NCI-H2107 treated with DMSO at 0.1 percent for 48 hours (cell line): Measurements from ENCODE around the gene HERC3.

ENCODE experiments used
- DNase-seq: peaks from one replicate; lab custom pipeline; 2025; ENCODE audit not compliant: unreplicated experiment; lab: John Stamatoyannopoulos, UW

Gene HERC3

DNA sequence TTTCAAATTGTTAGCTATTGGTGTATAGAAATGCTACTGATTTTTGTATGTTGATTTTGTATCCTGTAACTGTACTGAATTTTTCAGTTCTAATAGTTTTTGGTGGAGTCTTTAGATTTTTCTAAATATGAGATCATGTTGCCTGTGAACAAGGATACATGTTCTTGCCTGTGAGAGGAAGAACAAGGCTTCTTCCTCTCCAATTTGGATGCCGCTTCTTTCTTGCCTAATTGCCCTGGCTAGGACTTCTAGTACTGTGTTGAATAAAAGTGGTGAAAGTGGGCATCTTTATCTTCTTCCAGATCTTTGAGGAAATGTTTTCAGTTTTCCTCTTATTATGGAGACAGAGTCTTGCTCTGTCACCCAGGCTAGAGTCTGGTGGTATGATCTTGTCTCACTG lies 121.5 kb downstream of the HERC3 start:
- DNase-seq, result no peak

- no peak for DNase-seq
Observed at GRCh38 chr4:88718098-88718497, 125.8 kb downstream of the HERC3 start.

- no peak for DNase-seq
Observed at GRCh38 chr4:88719381-88719780, 127.1 kb downstream of the HERC3 start.

DNA sequence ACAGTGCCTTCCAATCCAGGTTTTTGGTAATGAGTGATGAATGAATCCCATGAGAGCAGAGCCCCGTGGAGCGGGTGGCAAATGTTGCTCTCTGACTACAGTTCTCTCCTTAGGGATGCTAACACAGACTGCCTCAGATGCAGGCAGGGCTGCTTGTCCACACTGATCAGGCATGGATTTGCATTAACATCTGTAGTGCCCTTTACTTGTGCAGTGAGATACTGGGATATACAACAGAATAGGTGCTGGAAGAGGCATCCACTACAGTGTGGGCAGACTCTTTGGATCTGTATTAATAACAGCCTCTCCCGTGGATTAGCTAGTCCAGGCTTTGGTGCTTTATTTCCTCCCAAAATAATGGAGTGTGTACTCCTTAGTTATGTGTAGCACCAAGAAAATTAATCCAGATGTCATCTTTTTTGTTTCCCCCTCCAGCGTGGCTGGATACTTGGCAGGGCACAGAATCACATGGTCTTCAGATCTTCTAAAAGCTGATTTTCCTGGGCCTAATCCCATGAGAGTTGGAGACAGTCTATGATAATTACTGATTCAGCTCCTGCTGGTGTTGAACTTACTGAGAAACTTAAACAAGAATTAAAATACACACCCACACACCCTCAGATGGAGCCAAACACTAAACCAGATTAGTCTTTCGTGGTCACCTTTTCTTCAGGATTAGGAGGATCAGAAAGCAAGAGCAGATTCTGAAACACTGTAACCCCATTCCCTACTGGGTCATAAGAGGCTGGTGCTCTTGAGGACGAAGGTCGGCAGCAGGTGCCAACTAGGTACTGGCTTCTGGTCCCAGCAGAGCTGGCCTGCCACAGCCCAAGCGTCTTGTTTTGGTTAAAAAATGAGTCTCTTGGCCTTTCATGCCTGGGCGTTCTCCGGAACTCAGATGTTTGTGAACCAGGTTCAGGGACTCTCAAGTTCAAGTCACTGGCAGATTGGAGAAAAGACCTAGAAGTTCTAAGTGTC lies 128.5 kb downstream of the HERC3 start:
- no peak for DNase-seq

DNA sequence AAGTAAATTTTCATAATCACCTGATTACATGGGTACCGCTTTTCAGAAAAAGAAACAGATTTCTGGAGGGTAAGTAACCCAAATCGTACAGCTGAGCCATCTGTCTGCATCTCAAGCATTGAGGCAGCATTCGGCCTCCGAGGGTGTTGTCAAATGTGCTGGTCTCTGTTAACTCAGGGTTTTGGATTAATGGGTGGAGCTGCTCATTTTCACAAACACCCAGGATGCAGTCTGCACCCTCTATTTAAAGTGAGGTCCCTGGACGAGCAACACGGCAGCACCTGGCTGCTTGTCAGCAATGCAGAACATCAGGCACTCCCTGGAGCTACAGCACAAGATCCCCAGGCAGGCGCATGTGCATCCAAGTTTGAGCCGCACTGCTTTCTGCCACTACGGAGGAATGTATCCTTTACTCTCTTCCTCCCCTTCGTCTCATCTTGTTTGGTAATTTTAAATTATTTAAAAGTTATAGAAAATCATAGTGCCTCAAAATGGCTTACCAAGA lies 130.0 kb downstream of the HERC3 start:
- DNase-seq, result no peak

- DNase-seq, result no peak
Observed at GRCh38 chr4:88722828-88723227, 130.5 kb downstream of the HERC3 start.

DNA sequence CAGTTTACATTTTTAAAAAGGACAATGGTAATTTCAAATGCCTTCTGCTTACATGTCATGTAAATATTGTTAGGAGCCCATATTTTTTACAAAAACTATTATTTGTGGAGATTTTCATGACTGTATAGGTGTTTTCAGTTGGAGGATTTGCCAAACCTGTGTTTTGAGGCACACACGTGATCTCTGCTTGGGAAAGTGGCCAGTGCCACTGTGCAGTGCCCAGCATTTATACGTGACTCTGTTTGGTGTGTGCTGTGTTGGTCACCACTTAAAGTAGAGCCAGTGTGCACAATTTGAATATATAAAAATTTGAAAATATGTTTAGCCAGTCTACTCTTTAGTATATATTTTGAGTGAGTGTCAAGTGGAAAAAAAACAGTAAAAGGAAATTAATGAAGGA lies 132.1 kb downstream of the HERC3 start:
- no peak for DNase-seq

DNA sequence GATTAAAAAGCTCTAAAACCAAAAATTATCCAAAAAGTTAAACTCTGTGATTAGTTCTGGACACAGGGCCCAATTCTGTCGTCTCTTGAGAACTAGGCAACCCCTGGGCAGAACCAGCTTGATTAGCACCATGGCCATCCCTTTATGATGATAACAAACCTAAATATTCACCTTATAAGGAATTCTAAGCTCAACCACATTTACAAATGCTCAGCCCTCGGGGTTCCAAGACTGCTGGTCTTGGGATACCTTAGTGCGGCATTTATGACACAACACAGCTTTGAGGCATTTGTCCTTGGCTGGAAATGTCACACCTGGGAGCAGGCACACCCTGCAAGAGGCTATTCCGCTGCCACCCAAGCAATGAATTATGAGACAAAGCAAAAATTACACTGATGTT lies 132.9 kb downstream of the HERC3 start:
- DNase-seq, result no peak

DNA sequence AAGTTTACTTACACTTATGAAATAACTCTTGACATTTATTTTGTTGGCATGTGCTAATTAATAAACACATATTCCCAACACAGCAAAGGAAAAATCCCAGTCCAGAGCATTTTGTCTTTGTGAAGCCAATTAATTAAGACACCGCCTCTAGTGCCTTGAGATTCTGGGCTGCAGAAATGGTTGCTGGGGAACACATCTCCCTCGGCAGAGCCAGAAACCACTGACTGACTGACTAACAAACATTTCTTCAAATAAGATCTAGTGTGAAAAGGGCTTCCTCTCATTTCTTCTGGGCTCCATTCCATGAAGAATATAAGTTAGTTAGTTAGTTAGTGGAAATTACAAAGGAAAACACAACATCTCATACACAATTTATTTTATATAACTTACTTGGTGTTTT lies 133.7 kb downstream of the HERC3 start:
- DNase-seq, result no peak

- DNase-seq, result no peak
Observed at GRCh38 chr4:88728146-88728545, 135.9 kb downstream of the HERC3 start.

DNA sequence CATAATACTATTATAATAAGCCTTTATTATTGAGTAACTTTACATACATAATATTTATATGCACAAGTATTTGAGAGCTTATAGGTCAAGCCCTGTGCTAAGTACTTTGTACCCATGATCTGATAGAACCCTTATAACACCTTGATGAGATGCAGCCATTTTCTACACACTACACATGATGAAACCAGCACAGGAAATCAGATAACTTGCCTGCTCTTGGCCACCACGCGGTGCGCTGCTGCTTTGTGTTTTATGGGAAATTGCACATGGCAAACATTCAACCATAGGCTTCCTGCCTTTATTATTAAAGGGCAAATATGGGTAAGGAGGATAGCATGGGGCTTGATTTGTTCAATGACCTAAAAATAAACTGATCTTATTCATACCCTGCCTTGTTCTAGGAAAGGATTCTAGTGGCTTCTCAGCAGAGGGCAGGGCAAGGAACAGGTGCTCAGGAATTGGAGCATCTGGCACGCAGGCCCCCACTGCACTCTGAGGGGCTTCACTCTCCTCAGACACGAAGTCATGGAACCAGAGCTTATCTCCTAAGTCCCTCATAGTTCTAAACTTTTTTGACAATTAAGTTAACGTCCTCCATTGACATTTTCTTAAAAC lies 137.0 kb downstream of the HERC3 start:
- DNase-seq, result no peak

DNA sequence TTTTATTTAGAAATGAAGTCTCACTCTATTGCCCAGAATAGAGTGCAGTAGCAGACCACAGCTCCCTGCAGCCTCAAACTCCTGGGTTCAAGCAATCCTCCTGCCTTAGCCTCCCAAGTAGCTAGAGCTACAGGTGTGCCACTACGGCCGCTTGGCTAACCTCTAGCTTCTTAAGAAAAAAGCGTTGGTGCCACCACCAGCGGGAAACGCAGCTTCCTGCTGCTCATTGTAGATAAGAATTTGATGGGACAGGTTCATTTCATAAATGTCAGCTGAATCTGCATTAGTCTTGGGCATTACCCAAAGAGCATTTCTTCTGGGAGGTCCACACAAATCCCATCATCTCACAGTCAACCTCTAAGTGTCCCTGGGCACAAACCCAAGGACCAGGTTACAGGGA lies 138.5 kb downstream of the HERC3 start:
- DNase-seq, result no peak

- DNase-seq, result no peak
Observed at GRCh38 chr4:88731381-88731780, 139.1 kb downstream of the HERC3 start.

DNA sequence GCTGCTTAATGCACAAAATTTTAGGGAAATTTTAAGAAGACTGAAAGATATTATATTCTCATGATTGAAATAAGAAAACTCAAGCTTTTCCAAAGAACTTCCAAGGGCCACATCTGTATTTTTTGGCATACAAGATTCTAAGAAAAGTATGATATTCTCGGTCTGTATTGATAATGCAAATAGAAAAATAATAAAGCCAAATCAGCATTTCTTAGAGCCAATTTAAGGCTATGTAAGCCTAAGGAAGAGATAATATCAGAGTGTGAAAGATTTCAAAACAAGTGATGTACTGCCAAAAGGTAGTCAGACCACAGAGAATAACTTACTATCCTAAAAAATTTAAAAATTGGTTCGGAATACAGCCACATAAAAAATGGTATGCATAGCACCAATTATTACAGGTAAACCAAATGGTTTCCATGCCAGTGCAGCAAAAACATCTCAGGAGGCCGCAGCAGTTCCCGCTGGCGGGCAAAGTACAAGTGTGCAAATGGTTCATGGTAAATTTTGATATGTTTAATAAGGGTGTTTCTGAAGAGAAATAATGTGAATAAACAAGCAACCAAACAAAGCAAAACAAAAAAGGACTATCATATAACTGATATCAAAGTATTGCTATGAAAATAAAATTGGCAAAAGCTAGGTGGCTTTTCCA lies 140.6 kb downstream of the HERC3 start:
- no peak for DNase-seq

GRCh38 chr4:88734403-88734949 lies 142.2 kb downstream of the HERC3 start:
- no peak for DNase-seq

GRCh38 chr4:88735564-88735963 lies 143.3 kb downstream of the HERC3 start:
- no peak for DNase-seq

DNA sequence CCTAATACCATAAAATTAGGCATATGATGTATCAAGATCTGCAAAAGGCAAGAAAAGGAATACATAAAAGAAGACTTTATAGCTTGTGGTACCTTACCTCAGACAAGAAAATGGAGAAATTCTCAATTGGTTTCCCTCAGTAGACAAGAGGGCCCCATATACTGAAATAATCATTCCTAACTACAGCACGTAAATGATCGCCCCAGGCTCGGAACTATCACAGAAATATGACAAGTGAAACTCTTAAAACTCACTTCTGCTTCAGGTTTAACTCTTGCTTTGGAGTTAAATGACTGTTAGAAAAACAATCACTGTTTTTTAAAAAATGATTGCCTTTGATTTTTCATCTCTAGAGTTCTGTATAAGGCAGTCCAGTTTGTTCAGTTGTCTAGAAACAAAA lies 144.0 kb downstream of the HERC3 start:
- DNase-seq, result no peak

DNA sequence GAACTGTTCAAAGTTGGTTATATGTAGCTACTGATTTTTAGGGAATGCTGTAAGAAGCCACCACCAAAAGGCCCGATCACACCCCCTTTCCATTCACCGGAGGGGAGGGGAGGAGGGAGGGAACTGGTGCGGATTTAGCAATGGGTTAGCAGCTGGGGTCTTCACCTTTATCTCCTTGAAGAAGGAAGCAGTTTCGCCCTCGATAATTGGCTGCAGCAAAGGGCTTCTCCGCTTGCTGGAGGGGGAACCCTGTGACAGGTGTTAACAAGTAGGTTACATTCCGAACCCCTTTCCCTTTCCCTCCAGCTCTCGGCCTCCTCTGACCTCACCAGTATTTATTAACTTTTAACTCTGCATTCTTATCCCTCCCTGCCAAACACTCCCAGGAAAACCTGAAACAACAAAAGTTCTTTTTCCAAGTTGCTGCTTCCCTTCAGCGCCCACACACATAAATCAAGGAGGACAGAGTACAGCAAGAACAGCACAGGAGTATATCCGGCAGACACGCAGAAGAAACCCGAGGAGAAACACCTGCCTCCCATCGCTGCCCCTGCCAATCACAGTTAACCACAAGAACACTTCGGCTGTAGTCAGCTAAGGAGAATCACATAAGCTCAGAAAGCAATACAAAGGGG lies 145.1 kb downstream of the HERC3 start:
- DNase-seq, result peak; percentile 76

DNA sequence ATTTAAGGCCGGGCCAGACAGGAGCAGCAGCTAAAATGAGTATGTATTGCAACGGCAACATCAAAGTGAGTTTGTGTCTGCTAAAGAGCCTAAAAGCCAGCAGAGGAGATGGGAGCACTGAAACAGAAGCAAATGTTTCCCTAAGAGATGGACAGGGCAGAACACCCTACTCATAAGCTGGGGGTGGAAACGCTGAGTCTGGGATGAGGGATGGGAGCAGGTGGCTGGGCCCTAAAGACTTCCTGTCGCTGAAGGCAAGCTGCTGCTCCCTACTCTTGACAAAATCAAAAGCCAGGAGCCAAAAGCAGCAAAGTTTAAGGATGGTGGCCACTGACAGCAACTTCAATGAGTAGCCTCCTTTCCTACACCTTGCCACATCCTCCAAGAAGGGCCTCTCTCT lies 145.9 kb downstream of the HERC3 start:
- DNase-seq, result no peak

DNA sequence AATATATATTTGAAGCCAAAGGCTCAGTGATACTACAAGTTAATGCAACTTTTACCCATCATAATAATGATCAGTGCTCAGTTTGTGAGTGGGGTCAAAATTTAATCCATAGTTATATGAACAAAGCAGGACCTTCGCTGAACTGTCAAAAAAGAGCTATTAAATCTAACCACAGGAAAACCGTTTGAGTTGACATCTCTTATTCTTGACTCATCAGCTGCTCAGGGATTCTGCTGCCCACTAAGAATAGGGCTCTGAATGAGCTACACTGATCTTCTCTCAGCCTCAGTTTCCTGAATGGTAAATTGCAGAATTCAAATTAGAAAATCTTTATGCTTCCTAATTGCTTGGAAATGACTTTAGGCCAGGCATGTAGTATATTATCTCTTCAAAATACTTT lies 150.3 kb downstream of the HERC3 start:
- DNase-seq, result no peak

- DNase-seq, result no peak
Observed at GRCh38 chr4:88743696-88744095, 151.4 kb downstream of the HERC3 start.
